Measurements from ENCODE around the gene FAT1. TPM values are rescaled to one million over a fixed set of nuclear protein-coding genes. Genes with fewer than 3 reads are reported as not detected.

The FAT1 gene
- total and polyA plus RNA-seq, 4 donors = 110 to 217 (median 171) TPM

Other genes starting within 250 kb of the FAT1 start
- gene MTNR1A, start 168.3 kb downstream of the FAT1 start, total RNA-seq = 1 to 10 TPM; 2.1 to 2.3 TPM
- gene MTNR1A, start 168.3 kb downstream of the FAT1 start, polyA plus RNA-seq (ENCODE audit: insufficient read length in 2 of 2) = 1 to 10 TPM in 1 of 2 donors, under 1 TPM in 1; 0.40 to 1.2 TPM